ENCODE data around the gene SNCB.

The SNCB gene

DNA sequence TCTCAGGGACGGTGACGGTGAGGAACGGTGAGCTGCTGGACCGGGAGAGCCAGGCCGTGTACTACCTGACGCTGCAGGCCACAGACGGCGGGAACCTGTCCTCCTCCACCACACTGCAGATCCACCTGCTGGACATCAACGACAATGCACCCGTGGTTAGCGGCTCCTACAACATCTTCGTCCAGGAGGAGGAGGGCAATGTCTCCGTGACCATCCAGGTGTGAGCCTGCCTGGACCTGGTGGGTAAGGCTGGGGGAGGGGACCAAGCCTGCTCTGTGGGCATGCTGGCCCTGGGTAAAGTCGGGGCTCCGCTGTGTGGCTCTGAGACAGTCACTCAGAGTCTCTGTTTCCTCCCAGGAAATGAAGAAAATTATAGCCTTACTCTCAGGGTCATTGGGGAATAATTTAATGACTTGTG is 51.9 kb downstream of the SNCB start:
- Histone ChIP-seq H3K9ac (ENCODE audit: low read depth, low read length) (no peak overlapping the region), H3K27ac (ENCODE audit: low read depth, low read length) (no peak overlapping the region), H3K27me3 (ENCODE audit: insufficient read depth, low read length) (no peaks in the 10 kb centered on the region)

DNA sequence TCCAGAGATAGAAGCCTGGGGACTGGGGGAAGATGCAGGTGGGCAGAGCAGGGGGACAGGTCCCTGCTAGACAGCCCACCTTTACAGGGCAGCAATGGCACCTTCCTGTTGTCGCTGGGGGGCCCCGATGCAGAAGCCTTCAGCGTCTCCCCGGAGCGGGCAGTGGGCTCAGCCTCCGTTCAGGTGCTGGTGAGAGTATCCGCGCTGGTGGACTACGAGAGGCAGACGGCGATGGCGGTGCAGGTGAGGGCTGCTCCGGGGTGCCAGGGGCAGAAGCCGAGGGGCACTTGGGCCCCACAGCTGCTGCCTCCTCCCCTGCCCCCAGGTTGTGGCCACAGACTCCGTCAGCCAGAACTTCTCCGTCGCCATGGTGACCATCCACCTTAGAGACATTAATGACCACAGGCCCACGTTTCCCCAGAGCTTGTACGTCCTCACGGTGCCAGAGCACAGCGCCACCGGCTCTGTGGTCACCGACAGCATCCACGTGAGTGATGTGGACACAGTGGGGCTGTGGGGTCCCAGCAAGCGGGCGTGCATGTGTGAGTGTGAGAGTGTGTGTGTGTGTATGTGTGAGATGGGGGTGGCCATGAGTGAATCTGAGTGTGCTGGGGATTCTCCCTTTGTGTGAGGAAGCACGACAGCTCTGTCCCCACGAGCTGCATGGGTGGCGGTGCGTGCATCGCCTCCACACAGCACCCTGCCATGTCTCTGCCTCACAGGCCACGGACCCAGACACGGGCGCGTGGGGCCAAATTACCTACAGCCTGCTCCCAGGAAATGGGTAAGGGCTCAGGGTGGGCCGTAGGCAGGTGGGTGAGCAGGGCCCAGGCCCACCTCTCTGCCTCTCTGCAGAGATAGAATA is 52.8 kb downstream of the SNCB start:
- Histone ChIP-seq H3K4me3 (ENCODE audit: low read length) (no peak overlapping the region), H3K27me3 (ENCODE audit: insufficient read depth, low read length) (no peaks in the 10 kb centered on the region), H3K9ac (ENCODE audit: low read depth, low read length) (no peak overlapping the region), H3K36me3 (ENCODE audit: insufficient read depth, low read length) (no peaks in the 10 kb centered on the region), H3K4me1 (ENCODE audit: insufficient read depth, low read length) (no peaks in the 10 kb centered on the region), H3K9me3 (ENCODE audit: insufficient read depth, low read depth, low read length) (no peaks in the 10 kb centered on the region), H3K27ac (ENCODE audit: low read depth, low read length) (no peak overlapping the region)
- 91% methylated on average over 36 of the region's 36 CpGs for WGBS

More for the DNA sequence above, 51.9 kb downstream of the SNCB start:
- H3K4me3 ChIP-seq (ENCODE audit: low read length) = no peak overlapping the region
- no peaks in the 10 kb centered on the region for H3K36me3 ChIP-seq (ENCODE audit: insufficient read depth, low read length)
- no peaks in the 10 kb centered on the region for H3K9me3 ChIP-seq (ENCODE audit: insufficient read depth, low read depth, low read length)
- WGBS = 22% methylated on average over 15 of the region's 15 CpGs
- H3K4me1 ChIP-seq (ENCODE audit: insufficient read depth, low read length) = no peaks in the 10 kb centered on the region

DNA sequence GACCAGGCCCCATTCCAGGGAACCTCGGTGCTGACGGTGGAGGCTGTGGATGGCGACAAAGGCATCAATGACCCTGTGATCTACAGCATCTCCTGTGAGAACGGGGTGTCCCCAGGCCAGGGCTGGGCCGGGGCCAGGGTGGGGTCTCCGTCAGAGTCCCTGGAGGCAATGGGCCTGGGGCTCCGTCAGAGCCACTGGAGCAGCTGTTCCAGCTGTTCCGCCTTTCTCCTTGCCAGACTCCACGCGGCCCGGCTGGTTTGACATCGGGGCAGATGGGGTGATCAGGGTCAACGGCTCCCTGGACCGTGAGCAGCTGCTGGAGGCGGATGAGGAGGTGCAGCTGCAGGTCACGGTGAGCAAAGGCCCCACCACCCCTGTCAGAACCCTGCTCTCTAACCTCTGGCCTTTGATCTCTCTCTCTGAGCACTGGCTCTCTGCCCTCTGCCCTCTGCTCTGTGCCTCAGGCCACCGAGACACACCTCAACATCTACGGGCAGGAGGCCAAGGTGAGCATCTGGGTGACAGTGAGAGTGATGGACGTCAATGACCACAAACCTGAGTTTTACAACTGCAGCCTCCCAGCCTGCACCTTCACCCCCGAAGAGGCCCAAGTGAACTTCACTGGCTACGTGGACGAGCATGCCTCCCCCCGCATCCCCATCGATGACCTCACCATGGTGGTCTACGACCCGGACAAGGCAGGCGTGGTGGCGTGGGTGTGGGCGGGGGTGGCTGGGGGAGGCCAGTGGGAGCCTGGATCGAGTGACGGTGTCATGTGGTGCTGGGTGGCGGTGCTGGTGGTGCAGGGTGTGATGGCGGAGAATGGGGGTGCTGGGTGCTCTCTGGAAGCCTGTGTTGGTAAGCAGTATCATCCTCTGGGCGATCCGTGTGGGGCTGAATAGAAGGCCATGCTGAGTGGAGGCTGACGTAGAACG is 54.6 kb downstream of the SNCB start:
- no peaks in the 10 kb centered on the region for H3K9me3 ChIP-seq (ENCODE audit: insufficient read depth, low read depth, low read length)
- WGBS = 93% methylated on average over 37 of the region's 37 CpGs
- no peak overlapping the region for H3K9ac ChIP-seq (ENCODE audit: low read depth, low read length)
- no peak overlapping the region for H3K4me3 ChIP-seq (ENCODE audit: low read length)
- no peaks in the 10 kb centered on the region for H3K4me1 ChIP-seq (ENCODE audit: insufficient read depth, low read length)
- no peaks in the 10 kb centered on the region for H3K36me3 ChIP-seq (ENCODE audit: insufficient read depth, low read length)
- no peak overlapping the region for H3K27ac ChIP-seq (ENCODE audit: low read depth, low read length)
- no peaks in the 10 kb centered on the region for H3K27me3 ChIP-seq (ENCODE audit: insufficient read depth, low read length)

DNA sequence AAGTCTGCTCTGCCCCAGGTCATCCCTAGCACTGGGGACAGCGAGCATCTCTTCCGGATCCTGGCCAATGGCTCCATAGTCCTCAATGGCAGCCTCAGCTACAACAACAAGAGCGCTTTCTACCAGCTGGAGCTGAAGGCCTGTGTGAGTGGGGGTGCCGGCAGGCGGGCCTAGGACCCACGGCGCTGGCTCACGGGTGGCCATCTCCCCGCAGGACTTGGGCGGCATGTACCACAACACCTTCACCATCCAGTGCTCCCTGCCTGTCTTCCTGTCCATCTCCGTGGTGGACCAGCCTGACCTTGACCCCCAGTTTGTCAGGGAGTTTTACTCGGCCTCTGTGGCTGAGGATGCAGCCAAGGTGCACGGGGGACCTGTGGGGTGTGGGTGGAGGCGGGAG is 55.3 kb downstream of the SNCB start:
- no peak overlapping the region for H3K27ac ChIP-seq (ENCODE audit: low read depth, low read length)
- H3K4me1 ChIP-seq (ENCODE audit: insufficient read depth, low read length) = no peaks in the 10 kb centered on the region
- no peaks in the 10 kb centered on the region for H3K36me3 ChIP-seq (ENCODE audit: insufficient read depth, low read length)
- H3K9ac ChIP-seq (ENCODE audit: low read depth, low read length) = no peak overlapping the region
- H3K9me3 ChIP-seq (ENCODE audit: insufficient read depth, low read depth, low read length) = no peaks in the 10 kb centered on the region
- WGBS = 93% methylated on average over 14 of the region's 14 CpGs
- H3K4me3 ChIP-seq (ENCODE audit: low read length) = no peak overlapping the region
- no peaks in the 10 kb centered on the region for H3K27me3 ChIP-seq (ENCODE audit: insufficient read depth, low read length)

DNA sequence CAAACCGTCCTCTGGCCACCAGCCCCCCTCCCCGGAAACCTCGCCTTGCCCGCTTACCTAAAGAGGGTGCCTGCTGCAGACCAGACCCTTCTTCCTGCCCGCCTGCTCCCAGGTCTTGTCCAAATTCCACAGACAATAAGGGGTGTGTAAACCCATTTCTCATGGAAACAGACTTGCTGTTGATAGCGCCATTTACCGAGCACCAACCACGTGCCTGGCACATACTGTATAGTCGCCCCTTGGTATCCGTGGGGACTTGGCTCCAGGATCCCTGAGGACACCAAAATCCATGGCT is 56.1 kb downstream of the SNCB start:
- Histone ChIP-seq H3K27me3 (ENCODE audit: insufficient read depth, low read length) (no peaks in the 10 kb centered on the region), H3K4me3 (ENCODE audit: low read length) (no peak overlapping the region), H3K27ac (ENCODE audit: low read depth, low read length) (no peak overlapping the region), H3K9ac (ENCODE audit: low read depth, low read length) (no peak overlapping the region), H3K36me3 (ENCODE audit: insufficient read depth, low read length) (no peaks in the 10 kb centered on the region), H3K9me3 (ENCODE audit: insufficient read depth, low read depth, low read length) (no peaks in the 10 kb centered on the region), H3K4me1 (ENCODE audit: insufficient read depth, low read length) (no peaks in the 10 kb centered on the region)
- WGBS = 61% methylated on average over 10 of the region's 10 CpGs

DNA sequence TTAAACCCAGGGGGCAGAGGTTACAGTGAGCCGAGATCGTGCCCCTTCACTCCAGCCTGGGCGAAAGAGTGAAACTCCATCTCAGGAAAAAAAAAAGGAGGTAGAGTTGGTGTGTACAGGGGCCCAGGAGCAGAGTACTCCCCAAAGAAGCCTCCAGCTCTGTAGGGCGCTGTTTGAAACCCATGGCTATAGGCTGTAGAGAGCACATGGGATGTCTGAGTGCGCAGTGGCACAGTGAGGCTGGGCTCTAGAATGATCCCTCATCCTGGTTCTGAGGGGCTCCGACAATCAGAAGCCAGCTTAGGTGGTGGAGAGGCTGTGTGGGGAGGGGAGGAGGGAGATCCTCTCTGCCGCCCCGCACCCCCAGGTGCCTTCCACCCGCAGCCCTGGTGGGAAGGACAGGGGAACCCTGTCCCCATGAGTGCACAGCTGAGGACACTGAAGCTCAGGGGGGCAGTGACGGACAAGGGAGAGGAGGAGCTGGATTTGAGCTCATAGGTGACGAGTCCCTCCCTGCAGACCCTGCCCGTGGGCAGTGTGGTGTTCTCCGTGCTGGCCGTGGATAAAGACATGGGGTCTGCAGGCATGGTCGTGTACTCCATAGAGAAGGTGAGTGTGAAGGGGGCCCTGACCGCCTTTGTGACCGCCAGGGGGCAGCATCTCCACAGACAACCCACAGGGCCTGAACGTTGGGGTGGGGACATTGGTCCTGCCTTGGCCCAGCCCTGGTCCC is 56.6 kb downstream of the SNCB start:
- Histone ChIP-seq H3K9ac (ENCODE audit: low read depth, low read length) (no peak overlapping the region), H3K9me3 (ENCODE audit: insufficient read depth, low read depth, low read length) (no peaks in the 10 kb centered on the region)
- WGBS = 48% methylated on average over 18 of the region's 18 CpGs

More for the DNA sequence above, 56.6 kb downstream of the SNCB start:
- Histone ChIP-seq H3K27me3 (ENCODE audit: insufficient read depth, low read length) (no peaks in the 10 kb centered on the region), H3K36me3 (ENCODE audit: insufficient read depth, low read length) (no peaks in the 10 kb centered on the region), H3K4me1 (ENCODE audit: insufficient read depth, low read length) (no peaks in the 10 kb centered on the region), H3K4me3 (ENCODE audit: low read length) (no peak overlapping the region), H3K27ac (ENCODE audit: low read depth, low read length) (no peak overlapping the region)

All from HUES64 (cell line).